Coronary artery (tissue), 2 donors: Measurements from ENCODE around the gene PPARA.
"Not testable (repeated sequence)": the region's sequence is repeated elsewhere in the genome, so short reads cannot be mapped to it uniquely, and the experiment has no call there.

ENCODE experiments used
- DNase-seq: peaks from one replicate; pipeline ENCODE4 v3.0.0-alpha.2; 2017; ENCODE audit warnings: low spot score
- H3K27ac ChIP-seq, 2 donors: fragments of 200-600 bp; sonication (generic); one replicate each; pipeline ENCODE4 v1.5.1; 2016 to 2019
- H3K4me3 ChIP-seq: fragments of 200-600 bp; sonication (generic); 2 replicates; pipeline ENCODE4 v1.5.1; 2016; ENCODE audit warnings: mild to moderate bottlenecking, moderate library complexity
- TF ChIP-seq, protein P1 (sequence below): fragments of 200-600 bp; sonication (generic); IDR thresholded peaks from one replicate; pipeline ENCODE4 v1.5.1; 2019; ENCODE audit warnings: antibody characterized with exemption

The PPARA gene

DNA sequence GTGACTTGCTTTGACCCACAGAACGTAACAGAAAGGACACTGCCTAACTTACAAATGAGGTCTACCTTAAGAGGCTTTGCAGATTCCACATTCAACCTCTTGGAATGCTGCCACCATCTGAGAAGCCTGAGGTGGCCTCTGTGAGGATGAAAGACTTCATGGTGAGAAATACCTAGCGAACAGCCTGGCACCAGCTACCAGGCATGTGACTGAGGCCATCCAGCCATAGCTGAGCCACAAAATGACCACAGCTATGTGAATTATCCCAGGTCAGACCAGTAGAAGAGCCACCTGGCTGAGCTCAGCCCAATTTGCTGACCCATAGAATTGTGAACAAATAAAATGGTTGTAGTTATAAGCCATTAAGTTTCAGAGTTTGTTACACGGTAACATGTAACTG lies 37.5 kb downstream of the PPARA start:
- TF ChIP-seq, protein P1, sequence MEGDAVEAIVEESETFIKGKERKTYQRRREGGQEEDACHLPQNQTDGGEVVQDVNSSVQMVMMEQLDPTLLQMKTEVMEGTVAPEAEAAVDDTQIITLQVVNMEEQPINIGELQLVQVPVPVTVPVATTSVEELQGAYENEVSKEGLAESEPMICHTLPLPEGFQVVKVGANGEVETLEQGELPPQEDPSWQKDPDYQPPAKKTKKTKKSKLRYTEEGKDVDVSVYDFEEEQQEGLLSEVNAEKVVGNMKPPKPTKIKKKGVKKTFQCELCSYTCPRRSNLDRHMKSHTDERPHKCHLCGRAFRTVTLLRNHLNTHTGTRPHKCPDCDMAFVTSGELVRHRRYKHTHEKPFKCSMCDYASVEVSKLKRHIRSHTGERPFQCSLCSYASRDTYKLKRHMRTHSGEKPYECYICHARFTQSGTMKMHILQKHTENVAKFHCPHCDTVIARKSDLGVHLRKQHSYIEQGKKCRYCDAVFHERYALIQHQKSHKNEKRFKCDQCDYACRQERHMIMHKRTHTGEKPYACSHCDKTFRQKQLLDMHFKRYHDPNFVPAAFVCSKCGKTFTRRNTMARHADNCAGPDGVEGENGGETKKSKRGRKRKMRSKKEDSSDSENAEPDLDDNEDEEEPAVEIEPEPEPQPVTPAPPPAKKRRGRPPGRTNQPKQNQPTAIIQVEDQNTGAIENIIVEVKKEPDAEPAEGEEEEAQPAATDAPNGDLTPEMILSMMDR, result no peak
- Histone ChIP-seq H3K4me3 (no peak overlapping the region), H3K27ac (no peak overlapping the region)
- no peak for DNase-seq

DNA sequence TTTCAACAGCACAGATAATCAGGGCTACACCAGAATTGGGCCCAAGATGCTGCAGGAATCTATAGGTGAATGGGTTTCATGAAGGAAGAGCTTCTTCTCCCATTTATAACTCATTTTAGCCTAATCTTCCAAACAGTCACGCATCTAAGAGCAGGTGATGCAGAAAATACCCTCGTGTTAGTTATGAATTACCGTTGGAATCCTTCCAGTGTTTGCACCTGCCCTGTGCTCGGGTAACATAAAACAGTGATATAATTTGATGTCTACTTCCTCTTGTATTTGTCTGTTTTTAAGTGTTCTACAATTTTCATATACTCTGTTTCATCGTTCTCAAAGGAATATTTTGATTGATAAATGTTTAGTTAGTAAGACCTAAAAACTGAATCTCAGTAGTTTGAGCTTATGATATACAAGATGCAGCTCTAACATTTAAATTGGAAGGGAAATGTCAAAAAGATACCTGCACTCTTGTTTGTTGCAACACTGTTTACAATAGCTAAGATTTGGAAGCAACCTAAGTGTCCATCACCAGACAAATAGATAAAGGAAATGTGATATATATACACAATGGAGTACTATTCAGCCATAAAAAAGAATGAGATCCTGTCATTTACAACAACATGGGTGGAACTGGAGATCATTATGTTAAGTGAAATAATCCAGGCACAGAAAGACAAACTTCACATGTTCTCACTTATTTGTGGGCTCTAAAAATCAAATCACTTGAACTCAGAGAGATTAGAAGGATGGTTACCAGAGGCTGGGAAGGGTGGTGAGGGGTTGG lies 42.1 kb downstream of the PPARA start:
- Histone ChIP-seq H3K4me3 (no peak overlapping the region), H3K27ac (no peak overlapping the region)
- no peak for DNase-seq
- TF ChIP-seq, protein P1, result no peak

DNA sequence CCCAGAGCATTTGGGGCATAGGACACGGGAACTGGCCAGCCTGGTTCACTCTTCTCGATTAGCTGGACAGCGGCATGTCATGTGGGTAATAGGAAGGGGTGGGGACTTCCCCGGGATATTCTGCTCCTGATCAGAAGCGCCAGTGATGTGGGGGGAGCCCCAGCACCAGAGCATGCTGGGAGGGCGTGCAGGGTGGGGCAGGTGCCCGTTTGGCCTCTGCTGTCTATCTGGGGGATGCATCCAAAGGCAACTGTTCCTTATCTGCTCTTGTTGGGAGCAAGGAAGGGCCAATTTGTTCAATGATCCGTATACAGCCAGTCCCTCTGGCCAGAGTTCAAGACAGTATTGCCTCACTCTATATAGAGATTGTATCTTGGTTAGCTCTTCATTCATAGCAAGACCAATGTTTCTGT lies 43.6 kb downstream of the PPARA start:
- Histone ChIP-seq H3K27ac (no peak overlapping the region), H3K4me3 (no peak overlapping the region)
- TF ChIP-seq, protein P1, result no peak
- DNase-seq, result no peak

DNA sequence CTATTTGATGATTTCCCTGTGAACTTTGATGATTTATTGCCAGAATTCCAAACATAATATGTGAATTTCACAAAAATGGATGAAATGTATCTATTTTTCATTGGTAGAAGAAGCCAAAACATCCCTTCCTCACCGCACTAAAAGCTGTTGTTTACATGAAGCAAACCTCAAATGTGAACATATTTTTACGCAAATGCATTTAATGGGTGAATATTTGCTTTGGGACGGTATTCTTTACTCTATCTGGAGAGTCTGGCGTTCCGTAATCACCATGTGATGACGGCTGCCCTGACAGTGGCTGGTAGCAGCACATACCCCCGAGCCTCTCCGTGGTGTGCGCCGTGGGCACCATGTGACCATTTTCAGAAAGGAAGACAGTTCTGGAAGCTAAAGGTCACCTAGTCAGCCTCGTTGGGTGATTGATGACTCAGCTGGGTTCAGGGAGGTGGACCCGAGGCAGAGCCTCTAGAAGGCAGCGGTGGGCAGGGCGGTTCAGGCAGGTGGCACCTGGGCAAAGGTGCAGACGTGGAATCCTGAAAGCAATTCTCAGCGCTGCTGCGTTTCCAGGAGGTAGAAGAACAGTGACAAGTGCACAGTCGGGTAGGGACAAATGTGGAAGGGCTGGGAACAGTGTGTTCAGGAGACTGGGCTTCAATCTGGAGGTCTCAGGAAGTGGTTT lies 45.3 kb downstream of the PPARA start:
- no peak for DNase-seq
- Histone ChIP-seq H3K27ac (no peak overlapping the region), H3K4me3 (no peak overlapping the region)
- TF ChIP-seq, protein P1, result no peak

DNA sequence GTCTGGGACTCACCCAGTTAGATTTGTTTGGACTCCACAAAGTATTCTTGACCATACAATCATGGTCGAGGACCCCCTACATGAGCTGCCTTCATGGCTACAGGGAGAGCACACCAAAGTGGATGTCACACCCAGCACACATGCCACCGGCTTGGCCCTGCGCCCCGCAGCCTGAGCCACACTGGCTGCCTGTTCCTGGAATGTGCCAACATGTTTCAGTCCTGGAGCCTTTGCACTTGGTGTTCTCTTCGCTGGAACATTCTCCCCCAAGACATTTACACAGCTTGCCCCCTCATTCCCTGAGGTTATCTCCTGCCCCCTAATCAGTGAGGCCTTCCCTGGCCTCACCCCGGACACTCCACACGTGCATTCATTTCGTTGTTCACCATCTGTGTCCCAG lies 46.0 kb downstream of the PPARA start:
- DNase-seq, result no peak

DNA sequence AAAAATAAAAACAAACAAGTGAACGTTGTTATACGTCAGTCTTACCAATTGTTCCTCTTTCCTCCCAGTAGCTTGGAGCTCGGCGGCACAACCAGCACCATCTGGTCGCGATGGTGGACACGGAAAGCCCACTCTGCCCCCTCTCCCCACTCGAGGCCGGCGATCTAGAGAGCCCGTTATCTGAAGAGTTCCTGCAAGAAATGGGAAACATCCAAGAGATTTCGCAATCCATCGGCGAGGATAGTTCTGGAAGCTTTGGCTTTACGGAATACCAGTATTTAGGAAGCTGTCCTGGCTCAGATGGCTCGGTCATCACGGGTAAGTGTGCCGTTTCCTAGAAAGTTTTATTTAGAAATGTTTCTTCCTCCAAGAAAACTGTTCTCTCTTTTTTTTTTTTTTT lies 47.9 kb downstream of the PPARA start:
- Histone ChIP-seq H3K27ac (no peak overlapping the region), H3K4me3 (no peak overlapping the region)
- TF ChIP-seq, protein P1, result no peak
- no peak for DNase-seq

More for the DNA sequence above, 46.0 kb downstream of the PPARA start:
- Histone ChIP-seq H3K4me3 (no peak overlapping the region), H3K27ac (no peak overlapping the region)
- TF ChIP-seq, protein P1, result no peak

DNA sequence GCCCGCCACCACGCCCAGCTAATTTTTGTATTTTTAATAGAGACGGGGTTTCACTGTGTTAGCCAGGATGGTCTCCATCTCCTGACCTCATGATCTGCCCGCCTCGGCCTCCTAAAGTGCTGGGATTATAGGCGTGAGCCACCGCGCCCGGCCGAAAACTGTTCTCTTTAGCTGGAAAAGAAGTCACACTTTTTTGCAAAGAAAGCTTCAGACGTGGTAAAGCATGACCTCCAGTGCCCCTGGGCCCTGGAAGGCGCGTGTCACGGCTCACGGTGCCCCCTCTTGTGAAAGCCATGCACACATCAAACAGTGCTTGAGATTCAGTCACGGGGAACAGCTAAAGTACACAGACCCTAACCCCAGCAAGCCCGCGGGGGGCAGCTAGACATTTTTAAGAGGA lies 48.5 kb downstream of the PPARA start:
- not testable (repeated sequence) for H3K27ac ChIP-seq, H3K4me3 ChIP-seq, DNase-seq
